ENCODE measurements around the gene PYCARD. TPM values are rescaled to one million over a fixed set of nuclear protein-coding genes. Genes with fewer than 3 reads are reported as not detected.

Gene PYCARD
- total and polyA plus RNA-seq, 9 donors: 1.8 to 35.8 (median 20.2) TPM

DNA sequence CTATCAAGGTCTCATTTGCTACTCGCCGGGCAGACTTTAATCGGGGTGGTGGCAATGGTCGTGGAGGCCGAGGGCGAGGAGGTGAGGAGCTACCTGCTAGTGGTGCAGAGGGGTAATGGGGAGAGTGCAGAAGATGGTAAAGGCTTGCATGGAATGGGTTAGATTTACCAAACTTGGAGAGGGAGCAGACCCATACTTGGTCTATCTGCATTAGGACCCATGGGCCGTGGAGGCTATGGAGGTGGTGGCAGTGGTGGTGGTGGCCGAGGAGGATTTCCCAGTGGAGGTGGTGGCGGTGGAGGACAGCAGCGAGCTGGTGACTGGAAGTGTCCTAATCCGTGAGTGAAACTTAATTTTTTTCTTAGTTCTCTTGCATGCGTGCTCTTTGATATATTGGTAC, 12.5 kb downstream of the PYCARD start:
- TF ChIP-seq EP300 (IDR thresholded peaks at IDR 0.05): no peak
- no peak overlapping the region for H3K27ac ChIP-seq
- WGBS, 3 donors: 88 to 92% (median 92%) methylated on average over 12 of the region's 12 CpGs
- H3K4me1 ChIP-seq (ENCODE audit: insufficient read depth): peaks cover under 1% of the 10 kb centered on the region
- no peaks in the 10 kb centered on the region for H3K36me3 ChIP-seq
- intact Hi-C loops (cut with DNase I): loop anchor here in 1 of 4 donors (10.0 kb wide), 1 partner anchor 325 kb away; no protein-coding TSS in a partner anchor
- DNase-seq: no peak
- H3K9me3 ChIP-seq: no peaks in the 10 kb centered on the region
- no peak overlapping the region for H3K4me3 ChIP-seq
- H3K27me3 ChIP-seq: no peaks in the 10 kb centered on the region

- WGBS, 3 donors: 75 to 83% (median 76%) methylated on average over 2 of the region's 2 CpGs
- no peaks in the 10 kb centered on the region for H3K27me3 ChIP-seq
- TF ChIP-seq, protein P1, sequence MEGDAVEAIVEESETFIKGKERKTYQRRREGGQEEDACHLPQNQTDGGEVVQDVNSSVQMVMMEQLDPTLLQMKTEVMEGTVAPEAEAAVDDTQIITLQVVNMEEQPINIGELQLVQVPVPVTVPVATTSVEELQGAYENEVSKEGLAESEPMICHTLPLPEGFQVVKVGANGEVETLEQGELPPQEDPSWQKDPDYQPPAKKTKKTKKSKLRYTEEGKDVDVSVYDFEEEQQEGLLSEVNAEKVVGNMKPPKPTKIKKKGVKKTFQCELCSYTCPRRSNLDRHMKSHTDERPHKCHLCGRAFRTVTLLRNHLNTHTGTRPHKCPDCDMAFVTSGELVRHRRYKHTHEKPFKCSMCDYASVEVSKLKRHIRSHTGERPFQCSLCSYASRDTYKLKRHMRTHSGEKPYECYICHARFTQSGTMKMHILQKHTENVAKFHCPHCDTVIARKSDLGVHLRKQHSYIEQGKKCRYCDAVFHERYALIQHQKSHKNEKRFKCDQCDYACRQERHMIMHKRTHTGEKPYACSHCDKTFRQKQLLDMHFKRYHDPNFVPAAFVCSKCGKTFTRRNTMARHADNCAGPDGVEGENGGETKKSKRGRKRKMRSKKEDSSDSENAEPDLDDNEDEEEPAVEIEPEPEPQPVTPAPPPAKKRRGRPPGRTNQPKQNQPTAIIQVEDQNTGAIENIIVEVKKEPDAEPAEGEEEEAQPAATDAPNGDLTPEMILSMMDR (IDR thresholded peaks at IDR 0.05): no peak
- TF ChIP-seq EP300 (IDR thresholded peaks at IDR 0.05) (no peak), POLR2A (IDR thresholded peaks at IDR 0.05) (no peak)
- intact Hi-C loops (cut with DNase I): loop anchor here in 2 of 4 donors (10.0 kb wide), 5 partner anchors 55 to 515 kb away; partner anchors contain the start of genes PRSS53 (in 1 of the 2) and PRSS8 (in 1 of the 2)
- H3K27ac ChIP-seq: no peak overlapping the region
- no peaks in the 10 kb centered on the region for H3K36me3 ChIP-seq
- H3K4me1 ChIP-seq (ENCODE audit: insufficient read depth): peaks cover 2% of the 10 kb centered on the region
- no peak overlapping the region for H3K4me3 ChIP-seq
- no peaks in the 10 kb centered on the region for H3K9me3 ChIP-seq
- DNase-seq: no peak
Measured at GRCh38 chr16:31189412-31189778, 13.2 kb downstream of the PYCARD start.

GRCh38 chr16:31188450-31189411, 13.8 kb downstream of the PYCARD start:
- no peaks in the 10 kb centered on the region for H3K27me3 ChIP-seq
- H3K36me3 ChIP-seq: no peaks in the 10 kb centered on the region
- H3K27ac ChIP-seq: no peak overlapping the region
- intact Hi-C loops (cut with DNase I): loop anchor here in 2 of 4 donors (10.0 kb wide), 5 partner anchors 54 to 516 kb away; partner anchors contain the start of genes PRSS53 (in 1 of the 2) and PRSS8 (in 1 of the 2)
- H3K9me3 ChIP-seq: no peaks in the 10 kb centered on the region
- WGBS, 3 donors: 77 to 83% (median 78%) methylated on average over 3 of the region's 3 CpGs
- TF ChIP-seq POLR2A (IDR thresholded peaks at IDR 0.05): no peak
- peaks cover 3% of the 10 kb centered on the region for H3K4me1 ChIP-seq (ENCODE audit: insufficient read depth)
- H3K4me3 ChIP-seq: no peak overlapping the region
- DNase-seq: no peak

GRCh38 chr16:31187808-31188189, 14.8 kb downstream of the PYCARD start:
- H3K36me3 ChIP-seq: no peaks in the 10 kb centered on the region
- no peaks in the 10 kb centered on the region for H3K27me3 ChIP-seq
- WGBS, 3 donors: 77 to 83% (median 78%) methylated on average over 8 of the region's 8 CpGs
- intact Hi-C loops (cut with DNase I): loop anchor here in 2 of 4 donors (10.0 kb wide), 5 partner anchors 53 to 517 kb away; partner anchors contain the start of genes PRSS53 (in 1 of the 2) and PRSS8 (in 1 of the 2)
- no peak for DNase-seq
- H3K9me3 ChIP-seq: no peaks in the 10 kb centered on the region
- H3K27ac ChIP-seq: no peak overlapping the region
- peaks cover 6% of the 10 kb centered on the region for H3K4me1 ChIP-seq (ENCODE audit: insufficient read depth)
- no peak for TF ChIP-seq EP300 (IDR thresholded peaks at IDR 0.05)
- TF ChIP-seq, protein P1 (IDR thresholded peaks at IDR 0.05): no peak
- H3K4me3 ChIP-seq: no peak overlapping the region

DNA sequence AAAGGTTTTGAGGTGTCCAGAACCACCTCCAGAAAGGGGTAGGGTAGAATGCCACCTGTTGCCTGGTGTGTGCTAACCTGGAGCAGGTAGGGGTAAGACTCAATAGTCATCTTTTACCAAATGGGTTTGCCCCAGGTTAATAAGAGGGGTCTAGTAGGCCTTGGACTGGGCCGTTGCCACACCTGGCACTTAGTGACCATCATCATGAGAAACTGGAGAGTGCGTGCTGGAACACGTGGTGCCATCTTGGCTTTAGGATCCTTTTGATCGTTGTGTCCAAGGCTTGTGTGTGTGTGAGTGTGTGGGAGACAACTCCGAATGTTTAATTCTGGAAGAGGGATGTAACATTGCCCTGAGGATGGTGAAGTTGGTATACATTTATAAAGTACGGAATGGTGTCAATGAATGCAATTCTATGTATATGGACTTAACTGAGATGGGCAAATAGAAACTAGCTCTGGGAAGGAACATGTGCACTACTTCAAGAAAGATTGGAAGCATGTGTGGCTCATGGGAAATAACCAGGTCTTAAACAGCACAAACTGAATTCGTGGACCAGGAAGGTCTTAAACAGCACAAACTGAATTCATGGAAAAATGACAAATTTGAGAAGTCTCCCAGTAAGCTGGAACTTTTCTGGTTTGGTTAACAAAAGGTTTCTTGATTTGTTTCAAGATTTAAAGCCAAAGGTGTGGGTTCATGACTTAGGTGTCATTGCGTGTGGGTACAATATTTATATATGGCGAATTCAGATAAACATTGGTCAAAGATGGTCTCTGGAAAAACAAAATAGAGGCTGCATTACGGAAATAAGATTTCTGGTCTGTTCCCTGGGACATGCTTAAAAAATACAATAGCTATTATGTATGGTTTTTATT, 15.4 kb downstream of the PYCARD start:
- 70 to 78% (median 77%) methylated on average over 10 of the region's 10 CpGs for WGBS, 3 donors
- Histone ChIP-seq H3K9me3 (no peaks in the 10 kb centered on the region), H3K36me3 (no peaks in the 10 kb centered on the region), H3K4me3 (no peak overlapping the region), H3K27ac (no peak overlapping the region), H3K27me3 (no peaks in the 10 kb centered on the region), H3K4me1 (ENCODE audit: insufficient read depth) (peaks cover 11% of the 10 kb centered on the region)
- no peak for TF ChIP-seq EP300 (IDR thresholded peaks at IDR 0.05)
- TF ChIP-seq, protein P1 (IDR thresholded peaks at IDR 0.05): no peak
- no peak for TF ChIP-seq POLR2A (IDR thresholded peaks at IDR 0.05)
- intact Hi-C loops (cut with DNase I): loop anchor here in 2 of 4 donors (10.0 kb wide), 5 partner anchors 52 to 518 kb away; partner anchors contain the start of genes PRSS53 (in 1 of the 2) and PRSS8 (in 1 of the 2)
- DNase-seq: no peak
